K562 (cell line): ENCODE data around the gene XPR1. TPM values are rescaled to one million over a fixed set of nuclear protein-coding genes. Genes with fewer than 3 reads are reported as not detected.

Experiments
- ATAC-seq: fragments of 200-7000 bp; cut with Tn5 transposase; 3 replicates; pipeline ENCODE4 v1.9.1; 2020; ENCODE audit warnings: moderate library complexity
- BruUV-seq: library from RNA; stranded (reverse); fragments of 400-500 nt; replicated peaks from 2 replicates; lab custom pipeline; 2021; lab: Mats Ljungman, UMichigan
- CTCF ChIA-PET: fragments of 300-600 bp; formaldehyde crosslinking; extraction: SDS; loops from one replicate; lab custom pipeline; 2021; ENCODE audit warnings: low intra/inter-chr PET ratio; lab: Yijun Ruan, JAX
- POLR2A ChIA-PET: fragments of 300-600, 350-650 bp; sonication (Branson Sonifier 250); formaldehyde crosslinking; extraction: SDS; loops from one replicate; lab custom pipeline; 2021; ENCODE audit warnings: antibody characterized with exemption, inconsistent platforms; lab: Yijun Ruan, JAX
- DNase-seq, 4 experiments: peaks; one replicate each; pipeline versions ENCODE4 v3.0.0 to v3.0.0-alpha.2; 2011 to 2018; ENCODE audit warnings: low spot score in 3 of 4, mixed read lengths in 3 of 4; ENCODE audit errors: extremely low read depth in 1 of 4
- FAIRE-seq: peaks from 2 replicates; lab custom pipeline; 2011; peaks lifted over from hg19 to GRCh38; lab: Jason Lieb, UNC
- H2AFZ ChIP-seq: 2 replicates; pipeline ENCODE4 v1.6.0; 2011; ENCODE audit warnings: low read depth, low read length, control low read depth, inconsistent platforms
- H3K27ac ChIP-seq: fragments of 200-600 bp; 3 replicates; pipeline ENCODE4 v1.8.0; 2011; ENCODE audit warnings: low read depth, mild to moderate bottlenecking, control low read depth, inconsistent platforms, low read length, moderate library complexity, mixed read lengths; ENCODE audit errors: extremely low read depth
- H3K27me3 ChIP-seq, 2 experiments: fragments of 300-600 bp in 1 of 2; 2 replicates in 1 of 2; 3 replicates in 1 of 2; pipeline versions ENCODE4 v1.6.0 to v1.8.0; 2011; ENCODE audit warnings: inconsistent platforms in 2 of 2, low read length in 2 of 2, mild to moderate bottlenecking in 1 of 2, mixed read lengths in 1 of 2, moderate library complexity in 1 of 2; ENCODE audit not compliant: control insufficient read depth in 2 of 2, insufficient read depth in 2 of 2
- H3K36me3 ChIP-seq: fragments of 300-600 bp; 3 replicates; pipeline ENCODE4 v1.8.0; 2011; ENCODE audit warnings: mild to moderate bottlenecking, low read length, inconsistent platforms; ENCODE audit not compliant: control insufficient read depth, insufficient read depth
- H3K4me1 ChIP-seq, 2 experiments: fragments of 200-600 bp in 1 of 2; replicated peaks in 1 of 2; 2 replicates in 1 of 2; 3 replicates in 1 of 2; pipeline versions ENCODE4 v1.5.1 to v1.8.0; 2011; ENCODE audit warnings: inconsistent platforms in 2 of 2, low read length in 2 of 2, mild to moderate bottlenecking in 1 of 2, mixed read lengths in 1 of 2, moderate library complexity in 1 of 2; ENCODE audit not compliant: control insufficient read depth in 2 of 2, insufficient read depth in 2 of 2
- H3K4me2 ChIP-seq: 2 replicates; pipeline ENCODE4 v1.6.1; 2011; ENCODE audit warnings: low read length, control low read depth, inconsistent platforms, mixed read lengths; ENCODE audit not compliant: insufficient read depth
- H3K4me3 ChIP-seq: fragments of 200-600 bp; sonication (generic), shearing (Covaris generic); 2 replicates; pipeline ENCODE4 v1.5.1; 2016; ENCODE audit warnings: control low read depth, inconsistent platforms
- H3K79me2 ChIP-seq: fragments of 200-600 bp; 3 replicates; pipeline ENCODE4 v1.8.0; 2011; ENCODE audit warnings: low read length, inconsistent platforms; ENCODE audit not compliant: control insufficient read depth, insufficient read depth
- H3K9ac ChIP-seq, 2 experiments: 2 replicates each; pipeline versions ENCODE4 v1.6.0 to v1.6.1; 2011; ENCODE audit warnings: low read depth in 2 of 2, low read length in 2 of 2, control low read depth in 1 of 2, inconsistent platforms in 1 of 2, mild to moderate bottlenecking in 1 of 2, mixed read lengths in 1 of 2; ENCODE audit not compliant: insufficient read depth in 1 of 2
- H3K9me1 ChIP-seq: one replicate; pipeline ENCODE4 v1.6.0; 2011; ENCODE audit warnings: inconsistent platforms, mild to moderate bottlenecking, low read length, moderate library complexity; ENCODE audit not compliant: control insufficient read depth, insufficient read depth
- H3K9me3 ChIP-seq: replicated peaks from 2 replicates; pipeline ENCODE4 v1.5.1; 2011; ENCODE audit warnings: low read depth, low read length, inconsistent platforms; ENCODE audit not compliant: control insufficient read depth, insufficient read depth
- H4K20me1 ChIP-seq: replicated peaks from 2 replicates; pipeline ENCODE4 v1.6.1; 2011; ENCODE audit warnings: low read length, inconsistent platforms, mixed read lengths; ENCODE audit not compliant: control insufficient read depth, insufficient read depth
- ATF7 ChIP-seq: fragments of 450-650 bp; IDR thresholded peaks from 2 replicates; pipeline ENCODE4 v1.7.1; 2014; ENCODE audit warnings: mild to moderate bottlenecking, moderate library complexity
- ESRRA ChIP-seq: fragments of 450-650 bp; IDR thresholded peaks from 2 replicates; pipeline ENCODE4 v1.6.1; 2014; ENCODE audit warnings: low read depth, mild to moderate bottlenecking, moderate library complexity, borderline replicate concordance
- FUS ChIP-seq: fragments of 200-400 bp; formaldehyde crosslinking; optimal IDR thresholded peaks from 2 replicates; pipeline ENCODE3; 2017; ENCODE audit warnings: low read depth, low read length
- WGBS: fragments of 100-300 bp; shearing (Covaris generic); methylation state at CpG from one replicate; pipeline ENCODE4 v1.1.6; 2016; ENCODE audit warnings: low coverage, mixed read lengths; ENCODE audit not compliant: insufficient coverage; ENCODE audit errors: missing lambda C conversion rate; 5-methylcytosine and 5-hydroxymethylcytosine counted together
- in situ Hi-C: fragments of 300-500 bp; cut with MboI; formaldehyde crosslinking; loops from 4 replicates; pipeline ENCODE4 v1.15.0; 2018; ENCODE audit warnings: inconsistent platforms, mixed read lengths
- intact Hi-C: fragments of 100-400 bp; cut with micrococcal nuclease; formaldehyde crosslinking; loops from 2 replicates; pipeline ENCODE4 v1.14.2; 2022
- polyA plus RNA-seq, 8 experiments: library from polyadenylated mRNA; depleted of rRNA in 4 of 8; stranded (reverse) in 5 of 8; unstranded in 3 of 8; fragments of >200 nt; fragmentation: Nextera tagmentation in 2 of 8; fragmentation: Illumina TruSeq in 1 of 8; extraction: Ambion mirVana in 2 of 8; extraction: Trizol in 1 of 8; gene quantifications; 2 replicates each; pipeline versions ENCODE4 v1.2.1 to v1.2.3, GENCODE V29; 2011 to 2014; ENCODE audit warnings: inconsistent platforms in 1 of 8, missing spikeins in 1 of 8
- total RNA-seq, 7 experiments: library from RNA; depleted of rRNA in 6 of 7; stranded (reverse); fragments of >200 nt in 6 of 7; fragmentation: Illumina TruSeq in 2 of 7; extraction: Trizol in 2 of 7; gene quantifications; 2 replicates each; pipeline versions ENCODE4 v1.2.1 to v1.2.3, GENCODE V29; 2011 to 2021; ENCODE audit warnings: low replicate concordance in 1 of 7
- TF ChIP-seq, protein P1 (sequence below), 2 experiments: fragments of 450-650 bp in 1 of 2; sonication (generic) in 1 of 2; formaldehyde crosslinking in 1 of 2; IDR thresholded peaks in 1 of 2; conservative IDR thresholded peaks in 1 of 2; 2 replicates each; pipeline versions ENCODE4 v1.6.1 to v1.8.1; 2016 to 2023; ENCODE audit warnings: mild to moderate bottlenecking in 2 of 2, moderate library complexity in 2 of 2, inconsistent platforms in 1 of 2, missing genetic modification reagents in 1 of 2

Gene XPR1
- total and polyA plus RNA-seq, 9 of the 15 experiments (the other 6 are each of a cell fraction or from before 2014, with no cell fraction given): 3.0 to 66.2 (median 38.6) TPM

DNA sequence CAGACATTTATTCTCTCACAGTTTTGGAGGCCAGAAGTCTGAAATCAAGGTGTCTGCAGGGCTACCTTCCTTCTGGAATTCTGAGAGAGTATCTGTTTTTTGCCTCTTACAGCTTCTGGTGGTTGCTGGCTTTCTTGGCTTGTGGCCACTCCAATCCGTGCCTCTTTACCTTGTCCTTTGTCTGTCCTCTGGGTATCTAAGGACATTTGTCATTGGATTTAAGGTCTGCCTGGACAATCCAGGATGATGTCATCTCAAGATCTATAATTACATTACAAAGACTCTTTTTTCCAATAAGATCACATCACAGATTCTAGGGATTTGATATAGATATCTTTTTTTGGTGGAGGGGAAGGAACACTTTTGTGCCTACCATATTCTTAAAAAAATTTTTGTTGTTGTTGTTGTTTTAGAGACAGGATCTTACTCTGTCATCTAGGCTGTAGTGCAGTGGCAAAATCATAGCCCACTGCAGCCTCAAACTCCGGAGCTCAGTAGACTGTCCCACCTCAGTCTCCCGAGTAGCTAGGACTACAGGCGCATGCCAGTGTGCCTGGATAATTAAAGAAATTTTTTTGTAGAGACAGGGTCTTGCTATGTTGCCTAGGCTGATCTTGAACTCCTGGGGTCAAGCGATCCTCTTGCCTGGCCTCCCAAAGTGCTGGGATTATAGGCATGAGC, 61.9 kb downstream of the XPR1 start:
- in situ Hi-C loops: no loop called here
- Histone ChIP-seq H3K9me1 (no peaks in the 10 kb centered on the region), H3K36me3 (no peaks in the 10 kb centered on the region), H2AFZ (no peak overlapping the region), H3K9ac (no peak overlapping the region), H3K27ac (no peak overlapping the region), H3K4me1 (no peaks in the 10 kb centered on the region), H3K9me3 (no peaks in the 10 kb centered on the region), H3K4me3 (no peak overlapping the region)
- POLR2A ChIA-PET: interaction anchor here (0.6 kb wide), 1 partner anchor 9 kb away, joined by 3 read pairs; no protein-coding TSS in a partner anchor
- CTCF ChIA-PET: no interaction called here
- WGBS: 68% methylated on average over 5 of the region's 5 CpGs
- no TSS peak for BruUV-seq
- ATAC-seq (peak; percentile 64), DNase-seq (no peak)
- TF ChIP-seq FUS (no peak), ESRRA (0 out of 2 replicates have a peak, but pooled peaks have one; percentile 31), ATF7 (peak; percentile 30; the same call in 1 of the 2 replicates)
- TF ChIP-seq, protein P1, sequence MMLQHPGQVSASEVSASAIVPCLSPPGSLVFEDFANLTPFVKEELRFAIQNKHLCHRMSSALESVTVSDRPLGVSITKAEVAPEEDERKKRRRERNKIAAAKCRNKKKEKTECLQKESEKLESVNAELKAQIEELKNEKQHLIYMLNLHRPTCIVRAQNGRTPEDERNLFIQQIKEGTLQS (IDR thresholded peaks at IDR 0.05): peak; percentile 64
- TF ChIP-seq, protein P1 (CRISPR knock-in tag; conservative IDR thresholded peaks at IDR 0.05): no peak
- TF ChIP-seq, all 486 proteins: peak for 3
- Histone ChIP-seq H4K20me1 (no peaks in the 10 kb centered on the region), H3K4me2 (no peak overlapping the region), H3K79me2 (peaks cover 58% of the 10 kb centered on the region), H3K27me3 (no peaks in the 10 kb centered on the region)
- intact Hi-C loops: no loop called here
- no peak for FAIRE-seq
